GM18508 (cell line): ENCODE results near the gene EIF1AD.

Experiments used
- ATAC-seq: cut with Tn5 transposase; IDR thresholded peaks from one replicate; pipeline ENCODE4 v1.9.1; 2021; ENCODE audit warnings: moderate number of reproducible peaks; ENCODE audit not compliant: insufficient read depth, unreplicated experiment

EIF1AD gene

DNA sequence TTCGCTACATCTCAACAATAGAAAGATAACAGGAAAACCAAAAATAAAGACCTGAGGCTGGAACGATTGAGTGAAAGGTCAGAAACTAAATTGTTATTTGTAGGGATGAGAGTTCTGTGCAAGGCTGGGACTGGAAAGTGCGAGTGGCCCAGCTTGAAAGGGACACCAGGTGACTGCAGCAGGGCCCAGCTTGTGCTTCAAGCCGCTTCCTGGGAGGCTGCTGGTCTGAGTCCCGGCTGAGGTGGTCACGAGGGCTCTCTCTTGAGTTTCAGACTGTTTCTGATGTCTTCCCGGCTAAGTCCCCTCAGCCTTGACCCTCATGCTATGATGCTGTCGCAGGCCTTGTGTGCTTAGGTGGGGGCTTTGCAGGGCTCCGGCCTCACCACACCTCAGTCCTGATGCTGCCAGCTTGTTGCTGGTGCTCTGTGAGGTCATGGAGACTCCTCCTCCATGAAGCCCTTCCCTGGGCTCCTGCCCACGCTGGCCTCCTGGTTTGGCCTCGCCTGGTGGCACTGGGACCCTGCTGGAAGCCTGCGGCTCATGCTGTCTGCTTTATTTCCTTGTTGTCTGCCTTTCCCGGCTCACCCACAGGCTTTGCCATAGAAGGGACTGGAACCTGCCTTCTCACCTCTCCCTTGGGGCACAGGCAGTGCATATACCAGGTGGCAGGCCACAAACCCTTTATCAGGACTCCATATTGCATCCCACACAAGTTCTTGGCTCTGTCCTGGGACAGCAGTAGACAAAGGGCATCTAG lies 4.4 kb upstream of the EIF1AD start:
- no peak for ATAC-seq

DNA sequence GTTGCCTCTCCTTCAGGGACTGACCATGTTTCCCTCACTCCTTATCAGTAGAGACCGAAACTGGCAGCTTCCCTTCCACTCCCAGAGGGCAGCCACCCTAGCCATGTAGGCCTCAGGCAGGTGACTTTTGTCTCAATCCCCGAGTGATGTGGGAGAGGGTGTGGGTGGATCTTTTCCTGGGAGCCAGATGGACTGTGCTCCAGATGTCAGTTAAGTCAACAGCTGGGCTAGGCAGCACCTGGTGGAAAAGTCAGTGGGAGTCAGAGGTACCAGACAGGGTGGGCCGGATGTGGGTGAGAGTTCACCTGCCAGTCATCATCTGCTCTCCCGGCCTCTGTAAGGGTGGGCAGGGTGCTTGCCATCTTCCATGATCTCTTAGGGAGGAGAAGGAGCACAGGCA lies 2.2 kb upstream of the EIF1AD start:
- no peak for ATAC-seq

GRCh38 chr11:66003291-66003690 lies 1.3 kb upstream of the EIF1AD start:
- ATAC-seq = no peak

GRCh38 chr11:66002648-66003225 lies 780 bp upstream of the EIF1AD start:
- no peak for ATAC-seq

- ATAC-seq = no peak
These were observed 4.7 kb downstream of the EIF1AD start for GRCh38 chr11:65997286-65997685.

- ATAC-seq = no peak
These were observed 9.9 kb downstream of the EIF1AD start for GRCh38 chr11:65992056-65992455.

DNA sequence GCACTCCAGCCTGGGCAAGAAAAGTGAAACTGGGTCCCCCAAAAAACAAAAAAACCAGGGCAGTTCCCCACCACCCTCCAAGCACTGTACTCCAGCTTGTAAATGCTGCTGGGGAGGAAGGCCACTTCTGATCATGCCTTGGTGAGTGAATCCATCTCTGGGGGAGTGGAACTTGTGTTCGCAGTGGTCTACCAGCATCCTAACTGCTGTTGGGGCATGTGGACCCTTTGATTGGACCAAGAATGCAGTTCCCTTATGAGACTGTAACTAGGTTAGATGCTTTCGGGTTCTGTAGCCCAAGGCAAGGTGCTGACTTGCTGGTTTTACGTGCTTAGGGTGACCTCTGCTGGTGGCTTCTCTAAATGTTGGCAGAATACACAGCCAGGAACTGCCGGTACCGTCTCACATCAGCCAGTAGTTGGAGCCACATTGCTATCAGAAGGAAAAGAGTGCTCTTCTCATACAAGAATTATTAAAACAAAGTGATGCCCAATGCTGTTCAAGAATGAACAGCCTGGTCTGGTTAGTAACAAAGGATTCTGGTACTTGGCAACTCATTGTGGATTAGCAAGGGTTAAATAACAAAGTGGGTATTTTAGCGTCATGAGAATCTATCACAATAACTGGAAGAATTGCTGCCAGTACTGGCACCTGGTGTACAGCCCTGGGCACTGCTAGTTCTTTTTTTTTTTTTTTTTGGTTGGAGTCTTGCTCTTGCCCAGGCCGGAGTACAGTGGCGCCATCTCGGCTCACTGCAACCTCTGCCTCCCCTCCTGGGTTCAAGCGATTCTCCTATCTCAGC lies 13.0 kb downstream of the EIF1AD start:
- ATAC-seq = peak; percentile 76

DNA sequence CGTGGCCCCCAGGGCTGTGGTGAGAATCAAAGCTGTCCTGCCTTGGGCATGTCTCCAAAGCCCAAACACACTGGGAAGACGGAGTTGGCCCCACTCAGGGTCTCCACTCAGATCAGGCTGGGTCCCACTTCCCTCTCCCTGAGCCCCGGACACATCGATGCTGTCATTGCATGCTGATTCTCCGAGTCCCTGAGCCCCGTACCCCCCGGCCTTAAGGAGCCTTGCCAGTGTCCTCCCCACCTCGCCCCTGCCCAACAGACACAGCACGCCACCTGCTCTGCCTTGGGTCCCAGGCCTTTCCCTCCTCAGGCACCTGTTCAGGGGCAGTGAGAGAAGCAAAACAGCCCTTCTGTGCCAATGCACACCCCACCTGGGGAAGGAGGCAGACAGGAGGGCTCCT lies 14.6 kb downstream of the EIF1AD start:
- ATAC-seq = no peak

DNA sequence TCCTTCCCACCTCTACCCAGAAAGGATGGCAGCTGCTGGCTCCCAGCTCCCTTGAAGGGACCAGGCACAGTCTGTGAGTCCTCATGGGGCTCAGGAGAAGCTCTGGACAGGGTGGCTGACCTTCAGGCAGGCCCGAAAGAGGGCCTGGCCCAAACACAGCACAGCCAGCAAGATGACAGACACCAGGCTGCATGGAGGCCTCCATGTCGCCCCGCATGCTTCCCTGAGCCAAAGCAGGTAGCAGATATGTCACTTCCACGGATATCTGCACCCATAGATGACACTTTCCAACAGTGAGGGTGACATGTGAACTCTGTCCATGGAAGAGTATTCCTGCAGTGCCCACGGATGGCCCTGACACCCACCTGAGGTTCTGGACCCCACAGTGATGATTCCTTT lies 18.4 kb downstream of the EIF1AD start:
- no peak for ATAC-seq

DNA sequence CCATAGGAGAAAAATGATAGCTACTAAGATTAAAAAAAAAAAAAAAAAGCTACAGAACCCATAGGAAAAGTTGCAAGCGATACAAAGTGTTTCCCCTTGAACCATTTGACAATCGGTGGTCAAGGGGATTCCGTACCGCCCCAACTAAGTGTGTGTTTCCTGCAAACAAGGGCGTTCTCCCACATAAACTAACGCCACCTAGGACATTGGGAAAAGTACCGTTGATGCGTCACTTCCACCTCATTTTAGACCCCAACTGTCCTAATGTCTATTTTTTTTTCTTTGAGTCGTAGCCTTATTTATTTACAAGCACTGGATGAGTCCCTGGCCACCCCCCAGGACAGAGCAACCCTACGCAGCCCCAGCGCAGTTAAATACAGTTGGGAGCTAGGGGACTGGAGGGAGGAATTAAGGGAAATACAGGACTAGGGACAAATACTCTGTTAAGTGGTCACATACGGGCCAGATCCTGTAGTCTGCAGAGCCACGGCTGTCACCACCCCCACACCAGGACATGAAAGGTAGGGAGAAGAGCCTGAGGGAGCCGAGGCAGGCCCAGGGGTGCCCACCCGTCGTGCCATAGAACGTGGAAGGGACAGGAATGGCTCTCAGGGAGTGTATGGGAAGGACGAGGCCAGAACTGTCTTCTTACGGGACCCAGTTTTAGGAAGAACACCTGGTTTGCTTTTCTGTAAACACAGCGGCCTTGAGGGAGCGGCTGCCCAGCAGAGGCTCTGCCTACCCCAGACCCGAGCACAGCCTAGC lies 19.0 kb downstream of the EIF1AD start:
- ATAC-seq = no peak

DNA sequence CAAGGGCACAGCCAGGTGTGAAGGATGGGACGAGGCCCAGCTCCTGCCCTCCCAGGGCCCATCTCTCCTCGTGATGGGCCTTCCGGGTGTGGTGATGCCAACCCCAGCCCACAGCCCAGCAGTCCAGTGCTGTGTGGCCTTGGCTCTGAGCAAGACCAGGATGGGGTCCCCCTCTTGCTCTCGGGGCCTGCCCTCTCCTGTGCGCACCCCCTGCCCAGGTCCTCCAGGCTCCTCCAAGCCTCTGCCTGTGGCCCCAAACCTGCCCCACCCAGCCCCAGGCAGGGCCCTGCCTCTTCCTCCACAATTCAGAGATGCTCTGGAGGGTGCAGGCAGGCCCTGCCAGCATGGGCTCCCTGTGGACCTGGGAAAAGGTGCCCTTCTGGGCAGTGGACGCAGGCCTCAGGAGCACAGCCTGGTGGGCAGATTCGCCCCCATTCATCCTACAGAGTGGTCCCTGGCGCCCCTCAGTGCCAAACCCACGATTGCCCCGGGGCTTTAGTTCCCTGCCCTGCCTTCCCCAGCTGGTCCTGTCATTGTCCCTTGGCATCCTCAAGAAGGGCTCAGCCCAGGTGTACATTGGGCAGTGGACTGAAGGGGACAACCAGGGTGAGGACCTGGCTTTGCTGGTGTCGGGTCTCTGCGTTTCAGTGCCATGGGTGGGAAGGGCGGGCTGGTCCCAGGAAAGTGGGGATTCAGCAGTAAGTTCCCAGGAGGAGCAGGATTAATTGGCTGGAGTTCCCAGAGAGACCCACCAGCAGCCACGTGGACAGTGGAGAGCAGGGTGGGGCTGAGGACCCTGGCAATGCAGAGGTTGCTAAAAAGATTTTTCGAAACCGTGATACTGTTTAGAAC lies 19.8 kb downstream of the EIF1AD start:
- ATAC-seq = no peak

- no peak for ATAC-seq
These were observed 20.7 kb downstream of the EIF1AD start for GRCh38 chr11:65981101-65981740.

GRCh38 chr11:65979261-65979759 lies 22.6 kb downstream of the EIF1AD start:
- no peak for ATAC-seq

- ATAC-seq = no peak
These were observed 23.3 kb downstream of the EIF1AD start for GRCh38 chr11:65978391-65979238.

DNA sequence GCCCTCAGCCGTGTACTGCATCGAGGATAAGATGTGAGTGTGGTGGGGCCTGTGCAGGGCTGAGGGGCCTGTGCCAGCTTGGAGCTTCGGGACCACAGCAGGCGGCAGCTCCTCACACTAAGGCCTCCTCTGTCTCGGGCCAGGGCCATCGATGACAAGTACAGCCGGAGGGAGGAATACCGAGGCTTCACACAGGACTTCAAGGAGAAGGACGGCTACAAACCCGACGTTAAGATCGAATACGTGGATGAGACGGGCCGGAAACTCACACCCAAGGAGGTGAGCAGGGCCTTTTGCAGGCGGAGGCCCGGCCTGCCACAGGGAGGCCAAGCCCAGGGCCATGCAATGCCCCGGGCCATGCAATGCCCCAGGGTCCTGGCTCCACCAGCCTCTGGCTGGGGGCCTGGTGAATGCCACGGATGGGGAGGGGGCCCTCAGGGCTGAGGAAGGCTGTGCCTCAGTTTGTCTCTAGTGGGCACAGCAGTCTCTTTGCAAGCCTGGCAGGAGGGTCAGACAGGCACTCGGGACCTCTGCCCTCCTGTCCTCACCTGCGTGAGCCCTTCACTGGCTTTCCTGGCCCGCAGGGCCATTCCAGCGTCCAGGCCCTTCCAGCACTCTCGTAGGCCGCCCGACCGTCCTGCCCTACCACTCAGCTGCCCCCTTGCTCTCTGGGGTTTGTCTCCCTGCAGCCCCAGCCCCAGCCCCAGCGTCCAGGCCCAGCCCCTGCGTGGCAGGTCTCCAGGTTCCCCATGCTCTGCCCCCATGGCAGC lies 24.2 kb downstream of the EIF1AD start:
- no peak for ATAC-seq

DNA sequence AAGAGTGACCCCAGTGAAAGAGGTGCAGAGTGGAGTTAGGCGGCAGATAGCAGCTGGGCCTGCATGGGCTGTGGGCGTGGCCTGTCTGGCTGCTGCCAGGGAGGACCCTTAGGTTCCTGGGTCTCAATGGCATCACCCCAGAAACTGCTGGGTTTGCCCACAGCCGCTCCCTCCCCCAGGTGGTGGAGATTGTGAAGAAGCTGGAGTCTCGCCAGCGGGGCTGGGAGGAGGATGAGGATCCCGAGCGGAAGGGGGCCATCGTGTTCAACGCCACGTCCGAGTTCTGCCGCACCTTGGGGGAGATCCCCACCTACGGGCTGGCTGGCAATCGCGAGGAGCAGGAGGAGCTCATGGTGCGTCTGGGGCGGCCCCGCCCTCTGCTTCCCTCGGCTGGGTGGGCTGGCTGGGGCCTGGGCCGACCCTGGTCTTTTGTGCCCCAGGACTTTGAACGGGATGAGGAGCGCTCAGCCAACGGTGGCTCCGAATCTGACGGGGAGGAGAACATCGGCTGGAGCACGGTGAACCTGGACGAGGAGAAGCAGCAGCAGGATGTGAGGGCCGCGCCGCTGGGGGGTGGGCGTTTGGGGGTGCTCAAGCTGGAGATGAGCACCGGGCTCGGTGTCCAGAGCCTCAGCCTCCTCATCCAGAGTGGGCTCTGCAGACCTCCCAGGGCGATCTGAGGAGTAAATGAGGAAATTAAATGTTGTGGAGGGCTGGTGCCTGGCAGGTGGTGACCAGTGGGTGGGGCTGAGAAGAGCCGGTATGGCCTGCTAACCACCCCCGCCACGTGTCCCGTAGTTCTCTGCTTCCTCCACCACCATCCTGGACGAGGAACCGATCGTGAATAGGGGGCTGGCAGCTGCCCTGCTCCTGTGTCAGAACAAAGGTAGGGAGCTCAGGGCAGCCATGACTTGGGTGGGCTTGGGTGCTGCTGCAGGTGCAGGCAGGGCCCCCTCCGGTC lies 25.5 kb downstream of the EIF1AD start:
- no peak for ATAC-seq
